AG09309 (cell line): ENCODE results near the gene NLK.

Experiments used
- DNase-seq: peaks from one replicate; pipeline ENCODE4 v3.0.0-alpha.2; 2010; ENCODE audit warnings: low read depth
- H3K4me3 ChIP-seq: 2 replicates; pipeline ENCODE4 v1.5.1; 2011; ENCODE audit warnings: mild to moderate bottlenecking, low read depth, low read length, moderate library complexity; ENCODE audit not compliant: control insufficient read depth
- CTCF ChIP-seq: IDR thresholded peaks from 2 replicates; pipeline ENCODE4 v1.5.1; 2011; ENCODE audit warnings: mild to moderate bottlenecking, low read depth, low read length, inconsistent platforms; ENCODE audit not compliant: insufficient read depth, control insufficient read depth; ENCODE audit errors: missing control alignments

NLK gene

GRCh38 chr17:28043741-28044140 lies 1.3 kb downstream of the NLK start:
- no peak overlapping the region; the same call in 1 of the 2 replicates for H3K4me3 ChIP-seq
- no peak for DNase-seq
- no peak for TF ChIP-seq CTCF

GRCh38 chr17:28045304-28045703 lies 2.8 kb downstream of the NLK start:
- no peak overlapping the region for H3K4me3 ChIP-seq
- TF ChIP-seq CTCF, result no peak
- DNase-seq, result no peak

GRCh38 chr17:28046034-28046825 lies 3.8 kb downstream of the NLK start:
- H3K4me3 ChIP-seq, result no peak overlapping the region

GRCh38 chr17:28047806-28048205 lies 5.3 kb downstream of the NLK start:
- no peak for TF ChIP-seq CTCF

More at GRCh38 chr17:28046034-28046825, 3.8 kb downstream of the NLK start:
- TF ChIP-seq CTCF, result no peak
- DNase-seq, result no peak

GRCh38 chr17:28049071-28049470 lies 6.6 kb downstream of the NLK start:
- no peak for DNase-seq
- TF ChIP-seq CTCF, result no peak
- no peak overlapping the region for H3K4me3 ChIP-seq

More at GRCh38 chr17:28047806-28048205, 5.3 kb downstream of the NLK start:
- no peak for DNase-seq
- no peak overlapping the region for H3K4me3 ChIP-seq

- H3K4me3 ChIP-seq, result no peak overlapping the region
- no peak for DNase-seq
- no peak for TF ChIP-seq CTCF
Measured at GRCh38 chr17:28053044-28053670, 10.7 kb downstream of the NLK start.
